GM21515 (cell line): ENCODE results near the gene TBC1D4.

Experiments
- ATAC-seq: cut with Tn5 transposase; IDR thresholded peaks from one replicate; pipeline ENCODE4 v1.9.1; 2021; ENCODE audit not compliant: unreplicated experiment

Gene TBC1D4

GRCh38 chr13:75395066-75395465, 86.9 kb downstream of the TBC1D4 start:
- peak; percentile 65 for ATAC-seq

GRCh38 chr13:75393839-75394520, 88.0 kb downstream of the TBC1D4 start:
- ATAC-seq: no peak

GRCh38 chr13:75391432-75392100, 90.4 kb downstream of the TBC1D4 start:
- no peak for ATAC-seq

DNA sequence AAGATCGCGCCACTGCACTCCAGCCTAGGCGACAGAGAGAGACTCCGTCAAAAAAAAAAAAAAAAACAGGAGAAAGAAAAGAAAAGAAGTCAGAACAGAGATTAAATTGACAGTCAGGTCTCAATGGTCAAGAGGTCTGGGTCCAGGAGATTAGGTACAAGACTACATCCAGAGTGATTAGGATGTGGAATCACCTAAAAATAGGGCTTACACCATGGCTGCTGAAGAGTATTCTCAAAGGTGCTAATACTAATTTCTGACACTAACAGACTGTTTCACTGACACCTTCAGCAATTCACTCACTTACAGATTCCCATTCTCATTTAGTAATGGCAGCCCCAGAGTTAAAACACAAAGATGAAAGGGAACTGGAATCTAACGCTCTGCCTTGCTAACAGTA, 91.7 kb downstream of the TBC1D4 start:
- no peak for ATAC-seq

GRCh38 chr13:75385708-75386083, 96.3 kb downstream of the TBC1D4 start:
- ATAC-seq: no peak

DNA sequence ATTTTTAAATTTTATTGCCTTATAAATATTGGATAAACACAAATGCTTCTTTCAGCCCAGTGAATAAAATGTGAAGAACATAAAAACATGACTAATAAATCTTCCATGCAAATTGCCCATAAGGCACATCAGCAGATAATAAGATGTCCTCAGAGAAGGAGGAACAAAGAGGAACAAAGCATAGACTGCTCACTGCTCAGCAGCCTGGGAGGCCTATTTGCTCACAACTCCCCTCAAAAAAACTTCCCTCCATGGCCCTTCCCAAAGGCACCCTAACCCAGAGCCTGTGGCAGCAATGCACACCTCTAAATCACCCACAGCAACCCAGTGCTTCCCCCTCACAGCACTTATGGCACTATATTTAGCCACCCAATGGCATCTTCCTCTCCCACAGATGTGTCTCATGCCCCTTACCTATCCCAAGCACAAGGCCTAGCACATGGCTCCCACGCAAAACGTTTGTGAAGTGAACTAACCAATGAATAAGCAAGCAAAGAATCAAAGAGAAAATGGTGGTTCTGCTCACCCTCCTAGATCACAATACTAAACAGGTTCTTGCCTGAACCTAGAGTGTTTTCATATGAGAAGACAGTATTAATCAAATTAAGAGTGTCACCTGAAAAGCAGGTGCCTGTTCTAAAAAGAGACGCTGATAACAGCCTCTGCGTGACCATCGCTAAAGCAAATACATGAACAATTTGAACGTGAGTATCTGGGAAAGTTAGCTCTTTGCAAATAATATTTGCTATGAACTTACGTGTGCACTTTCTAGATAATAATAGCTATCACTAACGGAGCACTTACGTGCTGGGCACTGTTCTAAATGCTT, 96.9 kb downstream of the TBC1D4 start:
- ATAC-seq: no peak

DNA sequence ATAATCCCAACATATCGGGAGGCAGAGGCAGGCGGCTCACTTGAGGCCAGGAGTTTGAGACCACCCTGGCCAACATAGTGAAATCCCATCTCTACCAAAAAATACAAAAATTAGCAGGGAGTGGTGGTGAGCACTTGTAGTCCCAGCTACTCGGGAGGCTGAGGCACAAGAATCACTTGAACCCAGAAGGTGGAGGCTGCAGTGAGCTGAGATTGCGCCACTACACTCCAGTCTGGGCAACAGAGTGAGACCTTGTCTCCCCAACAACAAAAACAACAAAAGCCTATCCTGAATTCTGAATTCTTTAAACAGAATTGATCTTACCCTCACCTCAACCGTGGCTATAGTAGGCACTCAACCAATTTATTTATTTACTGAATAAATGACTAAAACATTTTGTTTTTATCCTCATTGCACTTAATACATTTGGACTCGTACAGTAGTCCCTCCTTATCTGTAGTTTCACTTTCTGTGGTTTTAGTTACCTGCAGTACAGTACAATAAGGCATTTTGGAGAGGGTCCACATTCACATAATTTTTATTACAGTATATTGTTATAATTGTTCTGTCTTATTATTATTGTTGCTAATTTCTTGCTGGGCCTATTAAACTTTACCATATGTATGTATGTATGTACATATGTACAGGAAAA, 98.8 kb downstream of the TBC1D4 start:
- no peak for ATAC-seq

GRCh38 chr13:75378301-75378700, 103.7 kb downstream of the TBC1D4 start:
- no peak for ATAC-seq

- no peak for ATAC-seq
Measured at GRCh38 chr13:75376792-75377402, 105.1 kb downstream of the TBC1D4 start.

DNA sequence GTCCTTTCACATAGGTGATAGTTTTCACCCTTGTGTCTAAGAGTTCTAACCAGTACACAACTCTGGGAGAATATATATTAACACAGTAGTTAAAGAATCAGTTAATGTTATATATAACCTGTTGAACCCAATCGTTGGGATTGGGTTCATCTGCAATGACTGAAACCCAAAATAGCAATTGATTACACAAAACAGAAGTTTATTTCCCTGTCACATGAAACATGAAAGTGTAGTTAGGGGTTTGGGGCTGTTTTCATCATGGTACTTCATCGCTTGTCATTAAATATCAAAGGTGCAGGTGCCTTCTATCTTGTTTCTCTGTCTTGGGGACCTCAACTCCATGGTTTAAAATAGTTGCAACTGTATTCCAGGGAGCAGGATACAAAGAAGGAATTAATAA, 106.6 kb downstream of the TBC1D4 start:
- no peak for ATAC-seq

- no peak for ATAC-seq
Measured at GRCh38 chr13:75373988-75374387, 108.0 kb downstream of the TBC1D4 start.

GRCh38 chr13:75372923-75373841, 108.8 kb downstream of the TBC1D4 start:
- ATAC-seq: no peak

DNA sequence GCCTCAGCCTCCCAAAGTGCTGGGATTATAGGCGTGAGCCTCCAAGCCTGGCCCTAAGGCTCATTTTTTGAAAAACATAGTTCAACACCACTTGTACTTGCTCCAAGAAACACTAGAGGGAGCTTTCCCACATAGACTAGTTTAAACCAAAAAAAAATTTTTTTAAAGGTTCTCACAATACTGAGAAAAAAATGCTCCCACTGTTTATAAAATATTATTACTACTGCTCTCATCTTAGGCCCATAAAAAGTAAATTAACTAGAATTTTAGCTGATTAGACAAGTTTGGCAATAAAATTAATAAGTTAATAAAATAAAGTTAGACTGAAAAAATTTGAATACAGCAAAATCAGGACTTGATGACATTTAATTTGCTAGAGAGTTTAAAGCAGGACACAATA, 109.5 kb downstream of the TBC1D4 start:
- peak; percentile 70 for ATAC-seq

GRCh38 chr13:75371203-75371602, 110.8 kb downstream of the TBC1D4 start:
- no peak for ATAC-seq

DNA sequence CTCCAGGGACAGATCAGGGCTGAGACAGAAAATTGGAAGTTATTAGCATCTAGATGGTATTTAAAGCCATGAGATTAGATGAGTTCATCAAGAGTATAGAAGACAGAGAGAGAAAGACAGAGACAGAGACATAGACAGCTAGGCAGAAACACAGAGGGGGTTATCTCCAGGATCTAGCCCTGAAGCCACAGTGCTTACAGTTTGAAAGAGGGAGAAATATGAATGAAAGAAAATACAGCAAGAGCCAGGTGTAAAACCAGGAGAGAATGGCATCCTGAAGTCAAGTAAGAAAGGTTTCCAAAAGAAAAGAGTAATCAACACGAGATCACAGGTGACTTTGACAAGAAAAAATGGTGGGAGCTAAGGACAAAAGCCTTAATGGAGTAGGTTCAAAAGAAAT, 111.2 kb downstream of the TBC1D4 start:
- no peak for ATAC-seq

DNA sequence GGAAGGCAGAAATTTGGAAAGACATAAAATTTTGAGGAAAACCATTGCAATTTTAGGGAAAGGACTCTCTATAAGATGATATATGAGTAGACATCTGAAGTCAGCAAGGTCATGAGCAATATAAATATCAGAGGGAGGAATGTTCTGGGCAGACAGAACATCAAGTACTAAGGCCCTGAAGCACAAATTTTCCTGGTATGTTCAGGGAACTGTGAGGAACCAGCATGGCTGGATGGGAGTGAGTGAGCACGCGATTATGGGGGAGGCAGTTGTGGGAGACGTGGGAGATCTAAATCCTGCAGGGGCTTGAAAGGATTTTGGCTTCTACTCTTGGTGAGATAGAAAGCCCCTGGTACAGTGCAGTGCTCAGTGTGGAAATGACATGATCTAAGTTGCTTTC, 112.0 kb downstream of the TBC1D4 start:
- ATAC-seq: no peak

- ATAC-seq: no peak
Measured at GRCh38 chr13:75368167-75368566, 113.8 kb downstream of the TBC1D4 start.

GRCh38 chr13:75366380-75367280, 115.3 kb downstream of the TBC1D4 start:
- ATAC-seq: no peak

DNA sequence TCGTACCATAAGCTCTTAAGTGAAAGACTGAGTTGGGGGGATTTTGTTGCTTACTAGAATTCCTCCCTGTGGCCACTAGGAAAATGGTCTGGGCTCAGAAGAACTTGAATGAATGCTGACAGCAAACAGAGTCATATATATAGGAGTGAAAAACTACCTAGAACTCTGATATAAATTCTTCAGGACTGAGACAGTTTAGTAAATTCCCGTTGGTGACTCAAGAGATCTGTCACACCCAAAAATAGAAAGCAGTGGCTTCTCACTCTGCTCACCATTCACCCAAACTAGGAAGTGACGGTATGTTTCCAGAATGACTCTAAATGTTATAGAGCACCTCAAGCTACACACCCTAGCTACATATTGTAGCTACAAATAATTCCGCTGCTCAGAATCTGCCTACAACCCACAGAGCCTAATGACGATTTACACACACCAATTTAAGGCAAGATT, 116.2 kb downstream of the TBC1D4 start:
- ATAC-seq: peak; percentile 92
